Right renal pelvis (tissue), 4 donors: ENCODE data around the gene COL4A1. TPM values are rescaled to one million over a fixed set of nuclear protein-coding genes. Genes with fewer than 3 reads are reported as not detected.

Experiments used
- DNase-seq, 4 donors: peaks; one replicate each; pipeline ENCODE4 v3.0.0-alpha.2; 2013; ENCODE audit warnings: low read depth in 4 of 4, low spot score in 3 of 4, missing footprints in 1 of 4
- polyA plus RNA-seq, 4 donors: library from polyadenylated mRNA; unstranded; fragments of 120-200 nt; gene quantifications; one replicate each; pipeline ENCODE4 v1.2.1, GENCODE V29; 2013; ENCODE audit not compliant: insufficient read length in 4 of 4

The COL4A1 gene
- 100 to 1,000 TPM; 619 to 679 (median 666) TPM for polyA plus RNA-seq

DNA sequence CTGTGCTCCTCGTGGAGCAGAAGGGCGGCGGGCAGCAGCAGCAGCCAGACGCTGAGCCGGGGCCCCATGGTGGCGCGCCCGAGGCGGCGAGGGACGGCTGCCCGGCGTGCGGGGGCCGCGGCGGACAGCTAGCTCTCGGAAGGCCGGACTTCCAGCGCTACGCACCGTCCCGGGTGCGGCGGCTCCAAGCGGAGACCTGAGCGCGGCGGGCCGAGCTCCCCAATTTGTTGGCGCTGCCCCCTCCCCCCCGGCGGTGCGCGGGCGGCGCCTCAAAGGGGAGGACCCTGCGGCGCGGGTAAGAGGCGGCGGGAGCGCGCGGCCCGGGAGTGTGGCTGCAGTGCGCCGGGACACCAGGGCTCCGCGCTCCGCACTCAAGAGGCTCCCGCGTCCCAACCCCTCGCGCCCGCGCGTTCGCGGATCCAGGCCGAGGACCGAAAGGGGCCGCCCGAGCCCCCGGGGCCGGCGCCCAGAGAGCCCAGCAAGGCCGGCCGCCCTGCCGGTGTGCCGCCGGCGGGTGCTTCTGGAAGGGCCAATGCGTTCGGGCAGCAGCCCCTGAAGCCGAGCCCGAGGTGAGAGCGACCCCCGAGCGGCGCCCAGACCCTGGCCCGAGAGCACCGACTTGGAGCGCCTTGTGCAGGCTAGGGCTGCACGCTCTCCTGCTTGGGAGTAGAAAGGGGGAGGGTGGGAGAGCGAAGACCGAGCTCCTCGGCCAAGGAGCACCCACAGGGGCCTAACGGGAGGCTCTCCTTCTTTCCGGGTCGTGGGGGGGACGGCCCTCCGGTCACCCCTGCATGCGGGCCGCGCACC is at the start of gene COL4A1, which contains the start of gene COL4A2:
COL4A1 (minus strand) TSS at position 198 of the 807 bp plus-strand sequence; CDS start at position 68, 130 bp downstream.
COL4A2 (plus strand) TSS at position 325 of the 807 bp plus-strand sequence. CDS start 620 bp downstream, outside the sequence.
- DNase-seq, result no peak

DNA sequence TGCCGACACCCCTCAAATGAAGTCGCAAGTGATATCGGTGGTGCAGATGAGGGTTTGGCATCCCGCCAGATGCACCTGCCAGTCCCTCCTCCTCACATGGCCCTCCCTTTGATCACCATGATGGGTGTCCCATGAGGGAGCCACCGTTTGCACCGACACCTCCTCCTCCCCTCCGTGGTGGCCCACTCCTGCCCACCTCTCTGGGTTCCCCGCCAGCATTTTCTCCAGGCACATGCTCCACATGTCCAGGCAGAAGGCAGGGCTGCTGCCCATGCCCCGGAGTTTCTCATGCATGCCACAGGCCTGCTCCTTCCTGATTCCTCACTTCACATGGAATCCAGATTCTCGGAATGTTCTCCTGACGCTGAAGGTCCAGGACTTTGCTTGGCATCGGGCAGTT is 49.4 kb upstream of the COL4A1 start:
- no peak for DNase-seq

DNA sequence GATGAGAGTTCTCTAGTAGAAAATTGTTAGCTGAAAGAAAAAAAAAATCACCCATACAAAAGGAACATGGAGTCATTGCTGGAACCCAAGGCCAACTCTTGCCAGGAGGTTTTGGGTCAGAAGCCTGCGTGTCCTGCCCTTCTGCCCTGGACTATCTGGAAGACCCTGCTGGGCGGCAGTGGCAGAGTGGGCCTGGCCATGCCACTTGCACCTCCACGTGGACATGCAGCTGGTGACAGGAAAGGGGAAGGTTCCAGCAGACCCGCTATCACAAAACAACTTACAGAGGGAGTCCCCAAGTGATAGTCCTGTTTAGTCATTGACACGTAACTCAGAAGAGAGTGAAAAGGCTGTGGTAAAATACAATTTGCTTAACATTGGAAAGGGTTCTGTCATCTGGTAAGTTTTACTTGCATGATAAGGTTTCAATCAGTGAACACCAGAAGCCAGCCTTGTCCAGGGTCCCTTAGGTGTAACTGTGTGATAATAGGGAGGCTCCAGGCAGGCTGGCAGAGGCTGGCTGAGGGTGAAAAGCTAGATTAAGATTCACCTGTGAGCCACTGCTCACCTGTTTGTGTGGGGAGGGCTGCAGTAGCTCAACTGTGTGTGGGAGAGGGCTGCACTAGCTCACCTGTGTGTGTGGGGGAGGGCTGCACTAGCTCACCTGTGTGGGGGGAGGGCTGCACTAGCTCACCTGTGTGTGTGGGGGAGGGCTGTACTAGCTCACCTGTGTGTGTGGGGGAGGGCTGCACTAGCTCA is 47.9 kb upstream of the COL4A1 start:
- DNase-seq, result no peak

DNA sequence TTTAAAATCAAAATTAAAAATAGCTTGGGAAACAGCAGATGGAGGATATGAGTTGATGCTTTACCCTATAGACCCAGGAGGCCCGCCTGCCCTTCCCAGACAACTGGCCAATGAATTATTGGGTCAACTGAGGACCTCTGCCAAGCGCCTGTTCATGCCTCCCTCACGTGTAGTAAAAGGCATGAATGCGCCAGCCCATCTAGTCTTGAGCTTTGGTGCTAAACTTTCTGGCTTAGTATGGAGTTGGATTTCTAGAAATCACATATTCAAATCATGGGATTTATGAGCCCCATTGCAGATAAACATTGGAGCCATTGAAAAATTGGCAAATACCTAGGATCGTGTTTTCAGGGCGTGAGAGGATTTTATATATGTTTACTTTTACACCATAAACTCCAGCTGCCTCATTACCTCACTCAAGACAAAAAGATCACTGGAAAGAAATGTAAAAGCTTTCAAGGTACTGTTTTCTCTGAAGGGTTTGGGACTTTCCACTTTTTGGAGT is 47.2 kb upstream of the COL4A1 start:
- DNase-seq, result no peak

DNA sequence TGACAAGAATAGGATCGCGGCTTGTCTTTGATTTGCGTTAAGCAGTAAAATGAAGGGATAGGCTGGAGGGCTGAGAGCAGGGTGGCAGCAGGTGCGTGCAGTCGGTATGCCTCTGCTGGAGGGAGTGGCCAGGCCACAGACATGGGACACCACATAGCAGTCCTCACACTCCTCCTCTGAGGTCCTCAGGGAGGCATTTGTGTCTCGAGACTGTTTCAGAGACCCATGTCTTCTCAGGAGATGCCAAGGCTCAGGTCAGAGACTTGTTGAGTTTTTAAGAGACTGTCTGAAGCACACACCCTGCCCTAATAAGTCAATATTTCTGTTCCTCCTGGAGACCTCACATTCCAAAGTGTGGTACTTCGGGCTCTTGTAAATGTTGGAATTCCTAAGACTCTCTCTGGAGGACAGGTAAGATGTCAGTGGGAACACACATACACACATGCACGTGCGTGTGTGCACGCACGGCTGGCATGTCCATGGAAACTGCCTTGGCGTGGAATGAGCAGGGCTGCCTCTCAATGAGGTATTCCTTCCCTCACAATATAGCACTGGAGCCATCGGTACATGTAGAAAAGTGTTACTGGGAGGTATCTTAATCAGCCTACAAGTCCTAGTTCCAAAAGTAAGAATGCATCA is 46.5 kb upstream of the COL4A1 start:
- no peak for DNase-seq

DNA sequence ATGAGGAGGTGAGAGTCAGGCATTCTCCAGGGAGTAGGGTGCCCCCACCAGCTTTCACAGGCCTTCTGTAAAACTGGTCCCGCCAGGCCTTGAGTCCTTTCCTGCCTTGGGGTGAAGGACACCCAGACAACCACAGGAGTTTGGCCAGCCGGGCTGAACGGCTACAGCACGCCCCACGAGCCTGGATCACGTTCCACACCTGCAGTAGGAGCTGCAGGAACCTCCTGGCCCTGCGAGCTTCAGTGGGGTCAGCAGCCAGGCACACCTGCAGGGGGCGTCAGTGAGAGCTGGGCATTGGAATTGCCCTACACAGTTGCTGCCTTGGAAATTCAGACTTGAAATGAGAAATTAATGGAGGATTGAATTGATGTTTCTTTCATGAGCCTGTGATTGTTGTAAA is 45.8 kb upstream of the COL4A1 start:
- DNase-seq, result no peak

DNA sequence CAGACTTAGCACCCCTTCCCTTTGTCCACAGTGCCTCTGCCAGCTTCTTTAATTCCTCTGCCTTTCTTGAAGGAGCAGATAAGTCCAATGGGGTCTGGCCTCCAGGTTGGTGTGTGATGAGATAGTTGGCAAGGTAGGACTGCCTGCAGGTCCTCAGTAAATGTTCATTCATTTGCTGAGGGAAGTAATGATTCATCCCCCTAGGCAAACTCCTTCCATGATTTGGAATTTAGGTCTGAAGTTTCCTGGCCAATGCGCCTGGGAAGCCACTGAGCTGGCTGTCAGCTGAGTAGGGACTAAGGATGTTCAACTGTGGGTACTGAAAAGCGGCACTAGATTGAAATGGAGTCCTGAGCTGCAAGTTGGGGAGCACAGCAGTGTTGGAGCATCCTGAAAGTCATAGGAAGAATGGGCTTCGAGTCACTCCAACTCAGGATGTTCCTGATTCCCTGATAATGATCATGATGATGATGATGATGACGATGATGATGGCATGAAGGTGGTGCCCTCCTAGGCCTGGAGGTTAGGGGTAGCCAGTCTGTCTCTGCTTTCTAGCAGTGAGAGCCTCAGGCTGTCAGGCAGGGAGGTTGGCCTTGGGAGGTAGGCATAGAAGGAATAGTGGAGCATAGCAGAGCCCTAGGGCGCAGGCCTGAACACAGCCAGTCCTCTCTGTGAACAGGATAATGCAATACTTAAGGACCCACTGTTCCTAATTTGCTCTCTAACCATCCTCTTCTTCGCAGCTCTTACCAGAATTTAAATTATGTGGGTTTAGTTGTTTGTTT is 44.9 kb upstream of the COL4A1 start:
- no peak for DNase-seq

DNA sequence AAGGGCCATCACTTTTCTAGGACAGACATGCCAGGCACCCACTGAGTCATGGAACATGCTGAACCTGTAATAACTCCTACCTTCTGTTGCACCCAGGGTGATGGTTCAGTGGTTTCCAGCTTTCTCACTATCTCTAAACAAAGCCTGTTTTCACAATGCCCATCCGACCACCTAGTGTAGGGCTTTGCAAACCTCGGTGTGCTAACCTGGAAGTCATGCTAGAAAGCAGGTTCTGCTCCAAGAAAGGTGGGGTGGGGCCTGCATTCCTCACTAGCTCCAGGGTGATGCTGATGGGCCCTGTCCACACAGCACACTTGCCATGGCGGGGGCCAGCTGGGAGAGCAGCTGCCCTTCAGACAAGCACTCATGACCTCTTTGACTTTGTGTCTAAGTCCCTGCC is 43.6 kb upstream of the COL4A1 start:
- no peak for DNase-seq

DNA sequence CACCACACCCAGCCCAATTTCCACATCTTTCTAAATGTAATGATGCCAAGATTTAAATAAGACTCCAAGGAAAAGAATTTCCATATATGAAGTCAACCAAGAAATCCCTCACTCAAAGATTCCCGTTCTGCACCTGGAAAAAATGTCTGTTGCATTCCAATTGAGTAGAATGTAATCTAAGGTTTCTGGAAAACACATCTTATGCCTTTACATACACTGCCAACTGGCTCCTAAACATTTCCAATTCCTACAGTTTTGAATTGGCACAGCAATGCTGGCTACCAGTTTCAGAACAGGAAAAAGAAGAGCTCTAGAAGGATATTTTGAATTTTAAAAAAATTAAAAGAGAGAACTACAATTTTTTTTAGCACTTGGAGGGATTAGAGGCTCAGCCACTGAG is 43.1 kb upstream of the COL4A1 start:
- no peak for DNase-seq

DNA sequence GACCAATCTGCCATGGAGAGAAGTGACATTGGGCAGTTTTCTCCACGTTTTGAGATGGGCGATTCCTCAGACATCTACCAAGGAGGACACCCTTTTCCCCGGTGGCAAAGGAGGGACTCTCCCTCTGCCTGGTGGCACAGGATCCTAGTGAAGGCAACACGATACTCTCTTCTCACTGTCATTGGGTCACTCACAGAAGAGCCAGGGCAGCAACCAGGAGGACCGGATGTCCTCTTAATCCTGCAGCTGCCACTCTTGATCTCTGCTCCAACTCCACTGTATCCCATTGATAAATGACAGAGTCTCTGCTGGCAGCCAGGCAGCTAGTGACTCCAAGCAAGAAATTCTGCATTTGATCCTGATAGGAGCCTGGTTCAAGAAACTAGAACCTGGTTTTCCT is 42.3 kb upstream of the COL4A1 start:
- DNase-seq, result no peak

DNA sequence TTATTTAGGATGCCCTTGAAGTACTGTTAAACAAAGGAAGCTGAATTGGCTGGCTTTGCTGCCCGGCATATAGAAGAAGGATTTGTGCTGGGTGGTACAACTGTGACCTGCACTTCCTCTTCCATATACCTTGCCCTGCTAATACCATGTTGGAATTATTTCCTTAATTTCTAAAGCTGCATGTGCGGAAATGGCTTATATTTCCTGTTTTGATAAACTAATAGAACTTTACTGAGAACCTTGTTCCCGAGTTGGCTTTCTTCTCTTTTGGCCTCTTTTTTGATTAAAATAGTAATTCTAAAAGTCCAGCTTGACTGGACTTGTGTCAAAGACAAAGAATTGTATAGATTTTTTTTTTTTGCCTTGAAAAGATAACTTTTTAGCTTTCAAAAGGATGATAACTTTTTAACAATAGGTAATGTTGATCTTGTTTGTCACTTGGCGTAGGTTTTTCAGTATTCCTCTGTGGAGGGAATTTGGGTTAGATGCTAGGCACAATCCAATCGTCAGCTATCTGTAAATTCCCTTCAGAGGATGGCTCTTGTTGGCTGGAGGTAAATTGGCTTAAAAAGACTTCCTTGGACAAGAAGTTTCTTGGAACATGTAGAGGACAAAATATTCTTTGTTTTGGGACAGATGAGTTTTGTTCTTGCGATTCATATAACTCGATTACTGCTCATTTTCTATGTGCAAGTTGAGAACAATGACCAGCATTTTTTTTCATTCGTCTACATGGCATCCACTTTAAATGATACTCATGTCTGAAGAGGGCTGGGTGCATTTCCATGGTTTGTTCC is 41.5 kb upstream of the COL4A1 start:
- DNase-seq, result no peak

DNA sequence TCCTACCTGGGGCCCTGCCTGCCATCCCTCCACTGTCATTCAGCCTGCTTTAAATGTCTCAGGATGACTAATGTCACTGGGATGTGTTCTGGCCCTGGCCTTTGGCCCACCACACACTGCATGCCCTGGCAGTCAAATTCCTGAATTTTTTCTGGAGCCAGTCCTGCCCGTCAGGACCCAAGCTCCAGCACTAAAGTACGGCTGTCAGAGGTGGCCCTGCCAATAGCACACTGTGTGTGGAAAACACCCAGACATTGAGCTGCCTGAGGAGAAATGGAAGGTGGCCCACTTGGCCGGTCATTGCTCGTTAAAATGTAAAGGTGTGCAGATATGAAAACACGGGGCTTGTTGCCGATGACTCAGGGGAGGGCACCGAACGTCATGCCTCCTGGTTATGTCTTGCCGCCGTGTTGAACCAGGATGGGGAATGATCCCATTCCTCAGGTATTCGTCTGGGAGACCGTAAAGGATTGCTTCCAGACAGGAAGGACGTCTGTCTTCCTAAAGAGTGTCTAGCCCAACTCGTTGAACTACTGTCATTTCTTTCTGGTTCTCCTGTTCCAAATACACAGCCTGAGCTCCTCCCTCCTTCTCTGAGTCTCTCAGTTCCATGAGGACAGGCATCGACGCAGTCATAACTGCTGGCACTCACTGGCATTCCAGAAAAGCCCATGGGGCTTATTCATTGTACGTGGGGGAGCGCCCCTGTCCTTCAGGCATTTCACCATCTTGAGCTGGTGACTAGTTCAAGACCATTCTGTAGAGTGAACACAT is 40.8 kb upstream of the COL4A1 start:
- no peak for DNase-seq

DNA sequence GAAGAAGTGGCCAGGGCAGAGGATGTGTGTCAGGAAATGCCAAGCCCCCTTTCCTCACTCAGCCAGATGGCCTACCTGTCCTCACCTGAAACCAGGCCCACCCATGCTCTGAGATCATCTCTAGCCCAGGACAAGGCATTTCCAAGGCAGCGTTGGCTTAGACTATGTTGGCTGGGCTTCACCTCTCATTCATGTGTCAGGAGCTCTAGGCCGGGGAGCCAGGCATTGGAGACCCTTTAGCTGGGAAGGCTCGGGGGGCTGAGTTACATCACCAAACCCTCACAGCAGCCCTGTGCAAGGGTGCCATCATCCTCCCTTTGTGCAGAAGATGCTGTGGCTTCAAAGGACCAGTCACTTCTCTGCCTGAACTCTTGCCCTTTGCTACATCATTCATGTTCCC is 40.1 kb upstream of the COL4A1 start:
- DNase-seq, result no peak

DNA sequence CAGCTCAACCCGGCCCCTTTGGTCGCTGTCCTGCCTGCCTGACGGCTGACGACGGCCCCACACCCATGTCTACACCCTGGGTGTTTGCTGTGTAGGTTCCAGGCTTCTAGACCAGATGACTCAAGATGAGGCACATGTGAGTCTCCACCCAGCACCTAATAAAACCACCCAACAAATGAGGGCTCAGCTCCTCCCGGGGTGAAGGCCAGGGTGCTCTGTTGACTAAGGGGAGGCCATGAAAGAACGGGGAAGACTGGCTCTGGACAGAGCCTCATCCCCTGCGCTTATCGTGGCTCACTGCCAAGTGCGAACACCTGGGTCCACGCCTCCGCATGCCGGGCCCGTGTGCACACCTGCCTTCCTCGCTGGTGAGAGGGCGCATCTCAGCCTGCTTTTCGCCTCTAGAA is 39.7 kb upstream of the COL4A1 start:
- DNase-seq, result no peak

DNA sequence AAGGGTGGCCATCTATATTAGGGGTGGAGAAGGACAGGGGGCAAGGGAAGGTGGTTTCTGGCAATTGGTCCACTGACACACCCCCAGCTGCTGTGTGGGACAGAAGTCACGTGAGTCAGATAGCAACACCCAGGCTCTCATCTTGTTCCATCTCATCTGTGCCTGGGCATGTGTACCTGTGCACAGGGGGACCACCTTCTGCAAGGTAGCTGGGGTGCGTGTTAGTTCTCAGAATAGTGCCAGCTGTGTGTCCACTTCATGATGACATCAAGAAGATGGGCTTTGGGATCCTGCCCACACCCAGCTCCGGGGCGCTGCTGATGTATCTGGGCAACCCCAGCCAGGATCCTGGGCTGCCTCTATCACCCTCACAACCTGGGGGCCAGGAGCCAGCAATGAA is 38.7 kb upstream of the COL4A1 start:
- DNase-seq, result no peak

DNA sequence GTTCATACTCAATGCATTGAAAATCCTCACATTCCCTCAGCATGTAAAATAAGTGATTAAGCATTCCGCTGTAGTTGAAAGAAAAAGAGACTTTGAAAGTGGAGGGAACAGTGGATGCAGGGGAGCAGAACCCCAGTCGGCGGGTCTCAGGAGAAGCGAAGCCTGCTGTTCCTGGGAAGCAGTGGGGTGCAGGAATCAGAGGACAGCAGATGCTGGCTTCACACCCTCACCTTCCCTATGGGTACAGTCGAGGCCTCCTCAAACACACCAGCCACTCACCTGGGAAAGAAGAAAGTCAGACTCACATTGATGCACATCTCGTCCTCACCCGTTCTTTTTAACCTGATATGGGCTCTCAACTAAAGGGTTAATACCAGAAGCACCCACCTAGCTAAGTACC is 38.3 kb upstream of the COL4A1 start:
- no peak for DNase-seq

DNA sequence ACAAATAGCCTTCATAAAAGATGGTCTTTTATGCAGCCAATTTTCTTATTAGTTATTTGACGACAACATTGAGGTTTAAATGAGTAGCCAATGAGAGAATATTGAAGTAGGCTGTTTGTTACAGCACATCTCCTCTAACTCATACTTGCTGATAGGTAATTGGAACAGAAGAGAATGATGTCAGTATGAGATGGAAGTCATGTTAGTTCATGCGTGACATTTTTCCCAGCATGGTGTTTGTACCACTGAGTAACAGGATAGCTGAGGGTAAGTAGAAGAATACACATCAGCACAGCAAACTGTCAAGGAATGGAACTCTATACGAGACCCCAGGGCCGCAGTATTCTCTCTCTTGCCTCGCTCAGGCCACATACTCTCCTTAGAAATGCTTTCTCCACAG is 37.4 kb upstream of the COL4A1 start:
- no peak for DNase-seq

DNA sequence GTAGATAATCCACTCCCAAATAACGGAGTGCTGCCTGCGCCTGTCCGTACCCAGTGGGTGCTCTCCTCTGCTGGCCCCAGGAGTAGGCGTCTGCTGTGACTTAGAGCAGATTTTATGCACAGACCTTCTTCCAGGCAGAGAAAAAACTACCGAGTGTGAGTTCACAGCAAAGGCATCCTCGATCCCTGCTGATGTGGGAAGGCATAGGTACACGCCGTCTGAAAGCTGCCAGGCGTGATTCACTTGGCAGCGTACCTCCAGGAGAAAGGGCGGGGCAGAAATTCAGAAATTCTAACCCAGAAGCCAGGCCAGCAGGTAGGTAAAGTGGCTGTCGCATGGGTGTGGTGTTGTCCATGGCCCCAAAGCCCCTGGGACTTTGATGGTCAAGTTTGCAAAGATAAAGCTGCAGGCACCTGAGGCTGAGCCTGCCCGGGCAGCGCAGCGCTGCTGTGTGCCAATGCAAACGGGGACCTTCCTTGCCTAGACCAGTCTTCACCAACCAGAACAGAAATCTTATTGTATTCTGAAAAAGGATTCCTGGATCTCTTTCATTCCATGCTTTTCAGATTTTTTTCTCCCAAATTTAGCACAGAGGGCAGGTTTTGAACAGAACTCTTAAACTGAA is 36.4 kb upstream of the COL4A1 start:
- no peak for DNase-seq
